K562 (cell line): ENCODE results near the gene RGL2. TPM values are rescaled to one million over a fixed set of nuclear protein-coding genes. Genes with fewer than 3 reads are reported as not detected.

Source experiments
- ARID3B ChIP-seq: fragments of 250-450 bp; sonication (Bioruptor Pico); IDR thresholded peaks from 2 replicates; pipeline ENCODE4 v1.4.0; 2020; ENCODE audit warnings: borderline replicate concordance
- ATF6 ChIP-seq: sonication (generic); formaldehyde crosslinking; IDR thresholded peaks from 2 replicates; pipeline ENCODE4 v1.4.0; 2020; ENCODE audit warnings: mild to moderate bottlenecking, missing genetic modification reagents
- CEBPB ChIP-seq: fragments of 450-650 bp; IDR thresholded peaks from 2 replicates; pipeline ENCODE4 v1.6.1; 2016; ENCODE audit warnings: missing genetic modification characterization, missing compliant biosample characterization
- HNRNPLL ChIP-seq: fragments of 200-400 bp; formaldehyde crosslinking; IDR thresholded peaks from 2 replicates; pipeline ENCODE4 v1.6.1; 2017; ENCODE audit warnings: low read length, low read depth, mild to moderate bottlenecking; ENCODE audit not compliant: poor library complexity, severe bottlenecking
- HOXB6 ChIP-seq: fragments of 250-450 bp; sonication (Bioruptor Pico); IDR thresholded peaks from 2 replicates; pipeline ENCODE4 v1.5.1; 2022; ENCODE audit warnings: mild to moderate bottlenecking, borderline replicate concordance
- KAT2B ChIP-seq: IDR thresholded peaks from one replicate; pipeline ENCODE4 v1.6.1; 2012; ENCODE audit warnings: low read depth, mild to moderate bottlenecking, control low read depth, inconsistent platforms, low read length, moderate library complexity
- MTF1 ChIP-seq: fragments of 250-450 bp; sonication (Bioruptor Pico); IDR thresholded peaks from 2 replicates; pipeline ENCODE4 v1.9.0; 2021; ENCODE audit warnings: moderate library complexity, mild to moderate bottlenecking, inconsistent platforms, borderline replicate concordance
- PML ChIP-seq: IDR thresholded peaks from 2 replicates; pipeline ENCODE4 v1.6.1; 2012; ENCODE audit warnings: low read length, inconsistent platforms
- RBM25 ChIP-seq: fragments of 200-400 bp; formaldehyde crosslinking; IDR thresholded peaks from 2 replicates; pipeline ENCODE4 v1.6.1; 2018; ENCODE audit warnings: low read length, low read depth, moderate library complexity; ENCODE audit not compliant: severe bottlenecking
- SETDB1 ChIP-seq: IDR thresholded peaks from one replicate; pipeline ENCODE4 v1.6.1; 2012; ENCODE audit warnings: low read length, control low read depth, inconsistent platforms
- SMAD2 ChIP-seq: fragments of 150-350 bp; IDR thresholded peaks from 2 replicates; pipeline ENCODE4 v1.6.1; 2014; ENCODE audit warnings: low read depth, mild to moderate bottlenecking, low read length
- SMAD3 ChIP-seq: fragments of 450-650 bp; formaldehyde crosslinking; conservative IDR thresholded peaks from 2 replicates; pipeline ENCODE4 v1.4.0; 2020; ENCODE audit warnings: mild to moderate bottlenecking
- SMARCA5 ChIP-seq: fragments of 450-650 bp; IDR thresholded peaks from 2 replicates; pipeline ENCODE4 v1.6.1; 2016
- SNAPC5 ChIP-seq: fragments of 250-450 bp; sonication (Bioruptor Pico); IDR thresholded peaks from 2 replicates; pipeline ENCODE4 v1.8.0; 2021; ENCODE audit warnings: moderate library complexity, mild to moderate bottlenecking, inconsistent platforms
- TGIF2 ChIP-seq: sonication (generic); formaldehyde crosslinking; IDR thresholded peaks from 2 replicates; pipeline ENCODE4 v1.8.1; 2022; ENCODE audit warnings: mild to moderate bottlenecking, missing genetic modification reagents, moderate library complexity
- TRIM28 ChIP-seq: fragments of 450-650 bp; IDR thresholded peaks from 2 replicates; pipeline ENCODE4 v1.6.1; 2017
- XRCC4 ChIP-seq: IDR thresholded peaks from one replicate; pipeline ENCODE4 v1.6.1; 2011; ENCODE audit not compliant: insufficient read depth, insufficient read length; ENCODE audit errors: extremely low read depth
- ZBTB43 ChIP-seq: sonication (generic); formaldehyde crosslinking; IDR thresholded peaks from 2 replicates; pipeline ENCODE4 v1.8.0; 2023; ENCODE audit warnings: mild to moderate bottlenecking, missing genetic modification reagents
- ZNF277 ChIP-seq: fragments of 250-450 bp; sonication (Bioruptor Pico); IDR thresholded peaks from 2 replicates; pipeline ENCODE4 v1.8.0; 2022; ENCODE audit warnings: inconsistent platforms, mild to moderate bottlenecking, moderate library complexity, borderline replicate concordance
- ZNF431 ChIP-seq: sonication (generic); formaldehyde crosslinking; IDR thresholded peaks from 2 replicates; pipeline ENCODE4 v1.8.0; 2022; ENCODE audit warnings: mild to moderate bottlenecking, missing genetic modification reagents
- ZNF511 ChIP-seq: sonication (generic); formaldehyde crosslinking; IDR thresholded peaks from 2 replicates; pipeline ENCODE4 v1.8.0; 2022; ENCODE audit warnings: mild to moderate bottlenecking, missing genetic modification reagents
- polyA plus RNA-seq, 8 experiments: library from polyadenylated mRNA; depleted of rRNA in 4 of 8; stranded (reverse) in 5 of 8; unstranded in 3 of 8; fragments of >200 nt; fragmentation: Nextera tagmentation in 2 of 8; fragmentation: Illumina TruSeq in 1 of 8; extraction: Ambion mirVana in 2 of 8; extraction: Trizol in 1 of 8; gene quantifications; 2 replicates each; pipeline versions ENCODE4 v1.2.1 to v1.2.3, GENCODE V29; 2011 to 2014; ENCODE audit warnings: inconsistent platforms in 1 of 8, missing spikeins in 1 of 8
- total RNA-seq, 7 experiments: library from RNA; depleted of rRNA in 6 of 7; stranded (reverse); fragments of >200 nt in 6 of 7; fragmentation: Illumina TruSeq in 2 of 7; extraction: Trizol in 2 of 7; gene quantifications; 2 replicates each; pipeline versions ENCODE4 v1.2.1 to v1.2.3, GENCODE V29; 2011 to 2021; ENCODE audit warnings: low replicate concordance in 1 of 7

RGL2 gene
- total and polyA plus RNA-seq, 9 of the 15 experiments (the other 6 are each of a cell fraction or from before 2014, with no cell fraction given), result 1.8 to 57.1 (median 19.5) TPM

GRCh38 chr6:33272275-33273128, 26.2 kb downstream of the RGL2 start (continued):
- no peak for TF ChIP-seq SETDB1
- TF ChIP-seq TRIM28, result no peak
- 0 out of 2 replicates have a peak, but pooled peaks have one; percentile 11 for TF ChIP-seq MTF1 (CRISPR knock-in tag)
- TF ChIP-seq ZNF431, result no peak; the same call in 1 of the 2 replicates
- TF ChIP-seq SMARCA5, result 0 out of 2 replicates have a peak, but pooled peaks have one; percentile 2
- no peak for TF ChIP-seq RBM25
- no peak for TF ChIP-seq ZNF277 (CRISPR knock-in tag)
- TF ChIP-seq HNRNPLL, result no peak
- no peak for TF ChIP-seq ARID3B (CRISPR knock-in tag)
- TF ChIP-seq KAT2B, result no peak
- peak; percentile 84 for TF ChIP-seq ZNF511 (CRISPR knock-in tag)
- no peak for TF ChIP-seq ATF6 (CRISPR knock-in tag)
- TF ChIP-seq TGIF2 (CRISPR knock-in tag), result no peak
- no peak for TF ChIP-seq SNAPC5
- TF ChIP-seq SMAD2, result no peak
- no peak for TF ChIP-seq ZBTB43
- TF ChIP-seq HOXB6, result no peak
- no peak for TF ChIP-seq XRCC4
- TF ChIP-seq PML, result 0 out of 2 replicates have a peak, but pooled peaks have one; percentile 1
- TF ChIP-seq SMAD3 (CRISPR knock-in tag), result no peak
- TF ChIP-seq CEBPB, result no peak
